ENCODE data around the gene XIRP2. TPM values are rescaled to one million over a fixed set of nuclear protein-coding genes. Genes with fewer than 3 reads are reported as not detected.
"Not testable (repeated sequence)": the region's sequence is repeated elsewhere in the genome, so short reads cannot be mapped to it uniquely, and the experiment has no call there.

The XIRP2 gene
- total RNA-seq, 1 experiment from 2014 or later, result 1.6 TPM

DNA sequence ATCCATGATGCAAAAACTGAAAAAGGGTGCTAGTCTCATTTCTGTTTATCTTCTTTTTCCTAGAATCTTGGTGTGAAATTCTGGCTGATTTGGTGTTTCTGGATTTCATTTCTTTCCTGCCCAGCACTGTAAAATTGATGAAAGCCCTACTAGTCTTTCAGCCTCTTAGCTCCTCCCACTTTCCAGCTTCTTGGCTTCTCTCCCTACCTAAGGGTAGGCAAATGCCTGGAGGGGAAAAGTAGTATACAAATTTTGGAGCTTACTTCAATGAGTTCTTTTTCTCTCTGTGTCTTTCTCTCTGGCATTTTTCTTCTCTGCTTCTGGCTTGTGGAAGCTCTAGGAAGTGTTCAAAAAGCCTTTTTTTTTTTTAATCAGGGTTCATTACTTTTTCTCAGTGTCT is 160.5 kb downstream of the XIRP2 start:
- DNase-seq (ENCODE audit: low spot score), result no peak

DNA sequence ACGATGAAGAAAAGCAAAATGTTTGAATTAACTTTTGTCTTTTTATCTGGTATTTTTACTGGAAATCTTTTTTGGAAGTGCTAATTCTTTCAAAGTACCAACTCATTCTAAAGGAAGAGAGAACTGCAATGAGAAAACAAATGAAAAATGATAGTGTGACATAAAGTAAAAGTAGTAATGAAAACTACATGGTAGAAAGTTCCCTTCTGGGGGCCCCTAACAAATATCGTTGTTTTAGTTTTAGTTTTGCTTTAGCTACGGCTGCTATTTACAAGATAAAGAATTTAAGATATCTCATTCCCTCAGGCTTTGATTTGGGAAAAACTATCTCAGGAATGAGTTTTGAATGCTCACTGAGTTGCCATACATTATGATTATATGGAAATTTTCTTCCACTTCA is 161.4 kb downstream of the XIRP2 start:
- DNase-seq (ENCODE audit: low spot score), result no peak

DNA sequence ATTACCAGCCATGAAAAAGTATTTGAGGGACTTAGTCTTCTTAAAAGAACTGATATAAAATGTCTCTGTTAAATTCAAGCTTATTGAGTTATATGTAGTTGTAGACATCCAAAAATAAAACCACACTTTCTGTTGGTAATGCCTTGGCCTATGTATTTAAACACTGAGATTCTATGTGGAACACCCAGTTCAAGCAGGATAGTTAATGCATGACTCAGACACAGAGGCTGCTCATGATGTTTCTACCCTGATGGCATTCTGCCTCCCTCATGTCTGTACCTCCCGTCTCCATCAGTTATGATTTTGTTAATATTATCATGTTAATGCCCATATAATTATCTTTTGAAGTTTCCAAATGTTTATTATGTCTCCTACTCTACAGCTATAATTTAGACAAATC is 164.5 kb downstream of the XIRP2 start:
- DNase-seq (ENCODE audit: low spot score), result peak; percentile 69

DNA sequence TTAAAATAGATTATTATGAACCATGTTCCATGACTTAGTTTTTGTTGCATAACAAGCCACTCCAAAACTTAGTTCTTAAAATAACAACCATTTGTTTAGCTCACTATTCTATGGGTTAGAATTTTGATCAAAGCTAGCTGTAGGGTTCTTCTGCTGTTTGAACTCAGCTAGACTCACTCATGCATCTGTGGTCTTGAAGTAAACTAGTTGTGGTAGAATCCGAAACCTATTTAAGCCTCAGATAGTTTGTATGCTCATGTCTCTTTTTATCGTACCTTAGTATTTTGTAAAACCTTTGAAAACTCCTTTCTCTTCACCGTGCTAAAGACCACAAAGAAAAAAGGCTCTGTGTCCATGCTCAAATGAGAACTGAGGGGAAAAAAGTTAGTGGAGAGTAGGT is 166.6 kb downstream of the XIRP2 start:
- DNase-seq (ENCODE audit: low spot score), result no peak

DNA sequence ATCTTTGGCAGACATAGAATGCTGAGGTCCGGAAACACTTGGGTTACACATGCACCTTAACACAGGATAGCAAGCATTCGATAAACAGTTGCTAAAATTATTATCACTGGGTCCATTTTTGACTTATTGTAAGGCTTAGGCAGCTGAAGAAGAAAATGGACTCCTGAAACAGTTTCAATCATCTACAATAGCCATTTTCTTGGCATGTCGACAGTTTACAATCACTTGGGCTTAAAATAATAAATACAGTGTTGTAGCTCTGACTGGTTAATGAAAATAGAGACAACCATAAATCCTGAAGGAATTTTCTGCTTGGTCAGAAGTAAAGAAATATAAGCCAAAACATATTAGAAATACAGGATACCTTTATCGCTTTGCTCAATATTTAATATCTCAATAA is 169.2 kb downstream of the XIRP2 start:
- DNase-seq (ENCODE audit: low spot score), result no peak

DNA sequence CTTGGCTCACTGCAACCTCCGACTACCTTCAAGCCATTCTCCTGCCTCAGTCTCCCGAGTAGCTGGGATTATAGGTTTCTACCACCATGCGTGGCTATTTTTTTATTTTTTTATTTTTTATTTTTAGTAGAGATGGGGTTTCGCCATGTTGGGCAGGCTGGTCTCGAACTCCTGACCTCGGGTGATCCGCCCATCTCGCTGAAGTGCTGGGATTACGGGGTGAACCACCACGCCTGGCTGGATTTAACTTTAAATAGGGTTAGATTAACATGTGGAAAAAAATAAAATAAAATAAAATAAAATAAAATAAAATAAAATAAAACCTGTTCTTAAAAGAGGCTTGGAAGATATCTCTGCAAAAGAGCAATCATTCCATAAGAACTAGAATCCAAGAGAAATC is 170.9 kb downstream of the XIRP2 start:
- no peak for DNase-seq (ENCODE audit: low spot score)

DNA sequence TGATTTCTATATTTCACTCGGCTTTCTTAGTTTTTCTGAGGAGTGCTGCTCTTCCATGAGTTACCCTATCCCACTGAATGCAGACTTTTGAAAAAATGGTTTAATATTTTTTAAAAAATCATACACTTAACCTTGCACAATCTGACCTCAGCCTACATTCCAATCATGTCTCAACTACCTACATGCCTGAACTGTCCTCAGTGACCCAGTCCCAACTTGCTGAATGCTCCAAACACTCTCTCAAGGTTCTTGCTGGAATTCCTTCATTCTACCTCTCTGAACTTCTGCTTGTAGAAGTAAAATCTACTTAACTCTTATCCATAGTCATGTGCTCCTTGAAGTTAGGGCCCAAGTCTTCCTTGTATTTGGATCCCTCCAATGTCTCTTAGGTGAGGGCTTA is 181.6 kb downstream of the XIRP2 start:
- no peak for DNase-seq (ENCODE audit: low spot score)

DNA sequence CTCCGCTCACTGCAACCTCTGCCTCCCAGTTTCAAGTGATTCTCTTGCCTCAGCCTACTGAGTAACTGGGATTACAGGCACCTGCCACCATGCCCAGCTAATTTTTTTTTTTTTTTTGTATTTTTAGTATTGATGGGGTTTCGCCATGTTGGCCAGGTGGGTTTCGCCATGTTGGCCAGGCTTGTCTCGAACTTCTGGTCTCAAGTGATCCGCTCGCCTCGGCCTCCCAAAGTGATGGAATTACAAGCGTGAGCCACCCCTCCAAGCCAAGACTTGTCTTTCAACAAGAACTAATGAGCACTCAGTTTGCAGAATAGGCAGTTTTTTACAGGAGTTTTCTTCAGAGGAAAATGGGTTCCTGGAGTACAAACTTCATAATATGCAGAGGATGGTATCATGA is 187.4 kb downstream of the XIRP2 start:
- not testable (repeated sequence) for DNase-seq (ENCODE audit: low spot score)

DNA sequence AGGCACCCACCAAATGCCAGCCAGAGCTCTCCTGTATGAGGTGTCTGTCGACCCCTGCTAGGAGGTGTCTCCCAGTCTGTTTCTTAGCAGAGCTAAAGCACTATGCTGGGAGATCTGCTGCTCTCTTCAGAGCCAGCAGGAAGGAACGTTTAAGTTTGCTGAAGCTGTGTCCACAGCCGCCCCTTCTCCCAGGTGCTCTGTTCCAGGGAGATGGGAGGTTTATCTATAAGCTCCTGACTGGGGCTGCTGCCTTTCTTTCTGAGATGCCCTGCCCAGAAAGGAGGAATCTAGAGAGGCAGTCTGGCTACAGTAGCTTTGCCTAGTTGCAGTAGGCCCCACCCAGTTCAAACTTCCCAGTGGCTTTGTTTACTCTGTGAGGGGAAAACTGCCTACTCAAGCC is 210.7 kb downstream of the XIRP2 start:
- not testable (repeated sequence) for DNase-seq (ENCODE audit: low spot score)

DNA sequence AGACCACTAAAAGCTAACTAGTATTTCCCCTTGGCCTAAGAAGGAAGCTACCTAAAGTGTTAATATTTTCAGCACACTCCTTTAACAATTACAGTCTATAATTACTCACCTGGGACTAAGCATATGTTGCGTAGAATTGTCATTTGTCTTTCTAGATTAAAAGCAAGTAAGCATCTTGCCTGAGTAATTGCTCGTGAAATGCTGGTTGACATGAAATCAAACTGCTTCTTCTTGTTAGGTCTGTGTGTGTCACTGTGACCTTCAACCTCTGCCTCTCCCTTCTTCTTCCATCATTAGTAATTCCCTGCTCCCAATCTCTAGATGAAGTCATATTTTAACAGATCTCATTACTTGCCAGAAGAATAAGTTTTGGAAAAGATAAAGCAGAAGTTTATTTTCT is 212.2 kb downstream of the XIRP2 start:
- DNase-seq (ENCODE audit: low spot score), result no peak

DNA sequence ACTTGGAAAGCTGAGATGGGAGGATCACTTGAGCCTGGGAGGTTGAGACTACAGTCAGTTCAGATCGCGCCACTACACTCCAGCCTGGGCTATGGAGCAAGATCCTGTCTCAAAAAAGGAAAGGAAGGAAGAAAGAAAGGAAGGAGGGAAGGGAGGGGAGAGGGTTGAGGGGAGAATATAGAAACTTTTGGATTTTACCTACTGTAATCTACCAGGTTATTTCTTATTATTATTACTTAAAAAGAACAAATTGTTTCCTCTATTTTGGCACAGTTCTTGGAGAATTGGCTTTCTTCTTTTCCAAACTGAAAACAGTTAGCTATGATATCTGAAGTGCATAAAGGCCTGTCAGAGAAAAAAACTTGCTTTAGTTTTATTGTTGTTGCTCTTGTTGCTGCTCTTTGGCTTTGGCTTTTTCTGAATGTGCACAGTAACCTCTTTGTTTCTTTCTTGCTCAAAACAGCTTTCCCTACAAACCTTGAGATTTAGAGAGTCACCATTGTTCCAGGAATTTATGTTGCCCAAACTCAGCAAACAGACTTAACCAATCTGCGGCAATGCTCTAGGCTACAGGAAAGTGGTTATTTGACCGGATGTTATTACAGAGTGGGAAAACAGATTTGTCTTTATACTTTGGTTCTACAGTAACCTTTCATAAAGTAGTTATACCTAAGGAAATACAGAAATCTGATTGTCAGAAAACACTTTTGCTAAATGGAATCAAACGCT is 214.9 kb downstream of the XIRP2 start:
- no peak for DNase-seq (ENCODE audit: low spot score)

DNA sequence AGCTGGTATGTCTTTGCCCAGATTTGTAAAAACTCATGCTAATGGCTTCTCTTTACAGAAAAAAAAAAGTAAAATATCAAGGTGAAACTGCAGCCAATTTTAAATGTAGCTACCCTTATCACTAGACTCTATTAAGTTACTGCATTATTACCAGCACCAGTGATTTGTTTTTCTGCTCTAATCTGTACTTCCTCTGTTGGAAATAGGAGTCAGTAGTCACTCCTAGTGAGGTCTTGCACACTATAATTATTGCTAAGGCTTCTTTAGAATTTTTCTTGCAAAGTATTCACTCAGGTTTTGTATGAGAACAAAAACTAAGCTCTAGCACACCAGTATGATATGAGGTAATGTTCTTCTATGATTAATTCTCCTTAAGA is 215.5 kb downstream of the XIRP2 start:
- DNase-seq (ENCODE audit: low spot score), result no peak

DNA sequence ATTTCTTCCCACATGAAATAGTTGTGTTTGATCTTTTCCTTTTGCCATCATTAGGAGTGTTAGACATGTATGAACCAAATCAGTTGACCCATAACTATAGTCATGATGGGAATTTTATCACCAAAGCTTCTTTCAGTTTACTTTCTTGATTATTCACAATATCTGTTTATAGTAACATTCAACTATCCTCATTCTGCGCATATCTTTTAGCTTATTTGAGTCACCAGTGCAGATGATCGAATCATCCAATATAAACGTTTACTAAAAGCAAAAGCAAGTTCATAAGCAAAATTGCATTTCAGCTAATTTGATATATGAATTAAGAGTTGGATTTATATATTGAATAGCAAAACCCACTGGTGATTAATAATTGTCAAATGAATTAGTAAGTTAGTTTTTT is 216.4 kb downstream of the XIRP2 start:
- no peak for DNase-seq (ENCODE audit: low spot score)

DNA sequence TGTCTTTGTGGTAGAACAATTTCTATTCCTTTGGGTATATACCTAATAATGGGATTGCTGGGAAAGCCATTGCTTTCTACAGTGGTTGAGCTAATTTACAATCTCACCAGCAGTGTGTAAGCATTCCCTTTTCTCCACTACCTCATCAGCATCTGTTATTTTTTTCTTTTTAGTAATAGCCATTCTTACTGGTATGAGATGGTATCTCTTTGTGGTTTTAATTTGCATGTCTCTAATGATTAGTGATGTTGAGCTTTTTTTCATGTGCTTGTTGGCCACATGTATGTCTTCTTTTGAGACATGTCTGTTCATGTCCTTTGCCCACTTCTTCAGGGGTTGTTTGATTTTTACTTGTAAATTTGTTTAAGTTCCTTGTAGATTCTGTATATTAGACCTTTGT is 221.4 kb downstream of the XIRP2 start:
- not testable (repeated sequence) for DNase-seq (ENCODE audit: low spot score)

DNA sequence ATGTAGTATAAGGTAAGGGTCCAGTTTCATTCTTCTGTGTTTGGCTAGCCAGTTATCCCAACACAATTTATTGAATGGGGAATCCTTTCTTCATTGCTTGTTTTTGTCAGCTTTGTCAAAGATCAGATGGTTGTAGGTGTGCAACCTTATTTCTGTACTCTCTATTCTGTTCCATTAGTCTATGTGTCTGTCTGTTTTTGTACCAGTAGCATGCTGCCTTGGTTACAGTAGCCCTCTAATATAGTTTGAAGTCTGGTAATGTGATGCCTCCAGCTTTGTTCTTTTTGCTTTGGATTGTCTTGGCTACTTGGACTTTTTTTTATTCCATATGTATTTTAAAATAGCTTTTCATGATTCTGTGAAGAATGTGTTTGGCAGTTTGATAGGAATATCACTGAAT is 222.1 kb downstream of the XIRP2 start:
- DNase-seq (ENCODE audit: low spot score), result no peak

DNA sequence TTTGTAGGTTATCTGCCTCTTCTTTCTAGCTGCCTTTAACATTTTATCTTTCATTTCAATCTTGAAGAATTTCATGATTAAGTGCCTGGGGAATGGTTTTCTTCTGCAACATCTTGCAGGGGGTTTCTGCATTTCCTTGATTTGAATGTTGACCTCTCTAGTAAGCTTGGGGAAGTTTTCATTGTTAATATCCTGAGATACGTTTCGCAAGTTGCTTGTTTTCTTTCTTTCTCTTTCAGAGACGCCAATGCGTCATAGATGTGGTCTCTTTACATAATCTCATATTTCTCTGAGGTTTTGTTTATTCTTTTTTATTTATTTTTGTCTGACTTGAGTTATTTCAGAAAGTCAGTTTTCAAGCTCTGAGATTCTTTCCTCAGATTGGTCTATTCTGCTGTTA is 225.7 kb downstream of the XIRP2 start:
- DNase-seq (ENCODE audit: low spot score), result no peak

DNA sequence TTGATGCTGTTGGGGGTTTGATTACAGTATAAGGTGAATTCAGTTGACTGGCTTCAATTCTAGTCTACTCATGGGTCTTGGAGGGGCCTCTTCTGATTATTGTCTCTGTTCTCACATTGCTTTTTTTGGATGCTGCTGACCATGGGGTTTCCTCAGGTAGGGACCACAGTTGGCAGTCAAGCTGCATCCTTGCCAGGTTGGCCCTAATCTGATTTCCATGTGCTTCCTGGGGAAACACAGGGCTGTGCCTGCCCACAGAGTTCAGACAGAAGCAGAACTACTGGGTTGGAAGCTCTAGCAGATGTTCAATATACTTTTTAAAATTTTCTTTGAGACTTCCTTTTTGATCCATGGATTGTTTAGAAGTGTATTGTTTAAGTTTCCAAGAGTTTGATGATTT is 227.3 kb downstream of the XIRP2 start:
- DNase-seq (ENCODE audit: low spot score), result no peak

DNA sequence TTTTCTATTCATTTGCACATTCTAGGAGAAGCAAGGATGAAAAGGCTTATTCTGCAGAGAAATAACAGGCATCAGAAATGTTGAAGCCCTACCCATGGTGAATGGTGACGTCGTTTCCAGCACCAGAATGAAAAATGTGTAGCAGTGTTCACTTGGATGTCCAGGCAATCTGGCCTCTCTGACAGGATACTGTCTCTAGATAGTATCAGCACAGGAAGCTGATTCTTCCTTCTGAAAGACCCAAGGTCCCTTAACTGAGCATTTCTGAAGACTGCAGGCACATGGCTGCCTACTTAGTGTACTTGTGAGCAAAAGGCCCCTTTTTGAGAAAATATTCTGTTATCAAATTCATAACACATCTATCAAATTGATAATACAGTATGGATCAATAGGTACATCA is 234.1 kb downstream of the XIRP2 start:
- DNase-seq (ENCODE audit: low spot score), result no peak

DNA sequence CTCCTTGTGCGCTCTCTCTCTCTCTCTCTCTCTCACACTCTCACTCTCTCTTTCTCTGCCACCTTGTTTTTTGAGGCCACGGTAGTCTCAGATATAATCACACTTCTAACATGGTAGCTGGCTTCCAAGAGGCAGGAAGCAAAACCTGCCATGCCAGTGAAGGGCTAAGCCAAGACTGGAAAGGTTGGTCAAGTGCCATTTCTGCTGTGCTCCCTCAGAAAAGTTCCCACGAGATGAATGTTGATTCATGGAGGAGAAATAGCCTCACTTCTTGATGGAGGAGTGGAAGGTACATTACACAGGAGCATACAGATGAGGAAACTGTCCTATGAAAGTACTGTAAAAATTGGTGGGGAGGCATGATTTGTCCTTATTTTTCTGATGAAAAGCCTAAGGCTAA is 237.9 kb downstream of the XIRP2 start:
- no peak for DNase-seq (ENCODE audit: low spot score)

DNA sequence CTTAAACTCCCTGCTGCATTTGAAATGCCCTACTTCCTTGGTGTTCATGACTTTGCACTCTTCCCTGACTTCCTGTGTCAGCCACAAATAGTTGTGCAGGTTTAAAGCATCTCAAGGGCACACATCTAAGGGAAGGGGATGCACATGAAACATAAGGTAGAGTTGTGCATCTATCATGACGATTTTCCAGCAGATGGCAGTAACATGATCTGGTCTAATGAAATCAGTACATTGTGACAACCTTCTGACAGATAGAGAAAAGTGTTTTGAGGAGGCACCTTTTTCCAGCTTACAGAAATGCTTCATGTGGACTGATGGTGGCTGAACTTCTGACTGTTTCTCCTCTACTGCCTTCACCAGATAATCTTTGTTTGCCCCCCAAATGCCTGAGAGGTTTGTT is 238.9 kb downstream of the XIRP2 start:
- peak; percentile 60 for DNase-seq (ENCODE audit: low spot score)

DNA sequence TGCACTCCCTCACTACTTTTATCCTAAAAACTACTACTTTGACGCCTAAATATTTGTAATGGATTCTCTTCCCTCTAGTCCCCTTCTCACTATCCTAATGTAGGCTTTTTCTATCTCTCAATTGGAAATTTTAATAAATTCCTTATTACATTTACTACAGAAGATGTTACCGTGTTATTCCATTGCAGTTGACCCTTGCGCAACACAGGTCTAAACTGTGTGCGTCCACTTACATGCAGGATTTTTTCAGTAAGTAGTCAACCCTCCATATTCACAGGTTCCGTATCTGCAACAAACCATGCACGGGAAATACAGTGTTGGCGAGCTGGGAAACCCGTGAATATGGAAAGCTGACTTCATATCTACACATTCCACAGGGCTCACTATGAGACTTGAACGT is 239.8 kb downstream of the XIRP2 start:
- DNase-seq (ENCODE audit: low spot score), result no peak

DNA sequence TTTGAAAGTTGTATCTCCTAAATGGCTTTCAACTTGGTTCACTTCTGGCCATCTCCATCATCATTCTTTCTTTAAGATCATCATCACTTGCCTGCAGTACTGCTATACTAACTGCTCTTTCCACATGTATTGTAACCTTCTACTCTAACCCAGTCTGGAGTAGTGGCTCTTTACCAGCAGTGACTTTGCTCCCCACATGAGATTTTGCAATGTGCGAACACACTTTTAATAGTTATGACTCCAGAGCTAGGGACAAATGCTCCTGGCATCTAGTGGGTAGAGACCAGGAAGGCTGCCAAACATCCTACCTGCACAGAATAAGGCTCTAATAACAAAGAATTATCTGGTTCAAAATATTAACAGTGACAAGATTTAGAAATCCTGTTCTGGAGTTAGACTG is 243.8 kb downstream of the XIRP2 start:
- no peak for DNase-seq (ENCODE audit: low spot score)

DNA sequence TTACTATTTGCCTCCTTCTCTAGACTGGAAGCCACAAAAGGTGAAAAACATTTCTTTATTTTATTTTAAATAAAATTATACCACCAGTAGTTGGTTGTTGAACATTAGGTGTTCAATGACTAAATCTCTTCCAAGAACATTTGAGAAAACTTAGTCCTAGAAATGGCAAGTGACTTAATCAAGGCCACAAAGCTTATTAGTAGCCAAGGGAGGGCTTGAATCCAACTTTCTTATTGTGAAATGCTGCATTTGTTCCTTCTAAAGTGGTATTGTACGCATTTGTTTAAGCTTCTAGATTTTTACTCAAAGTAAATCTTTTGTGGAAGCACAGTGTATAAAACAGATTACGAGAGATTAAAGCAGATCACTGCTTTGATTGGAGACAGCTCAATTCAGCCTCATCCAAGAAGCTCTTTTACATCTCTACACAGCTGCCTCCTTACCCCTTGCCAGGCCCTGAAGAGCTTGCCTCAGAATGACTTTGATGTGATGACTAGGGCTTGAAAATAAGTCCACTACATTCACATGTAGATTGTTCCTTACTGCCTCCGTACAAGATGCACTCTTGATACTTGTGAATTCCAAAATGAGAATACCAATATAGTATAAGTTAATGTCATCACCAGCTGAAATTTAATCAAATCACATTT is 244.8 kb downstream of the XIRP2 start:
- DNase-seq (ENCODE audit: low spot score), result no peak

DNA sequence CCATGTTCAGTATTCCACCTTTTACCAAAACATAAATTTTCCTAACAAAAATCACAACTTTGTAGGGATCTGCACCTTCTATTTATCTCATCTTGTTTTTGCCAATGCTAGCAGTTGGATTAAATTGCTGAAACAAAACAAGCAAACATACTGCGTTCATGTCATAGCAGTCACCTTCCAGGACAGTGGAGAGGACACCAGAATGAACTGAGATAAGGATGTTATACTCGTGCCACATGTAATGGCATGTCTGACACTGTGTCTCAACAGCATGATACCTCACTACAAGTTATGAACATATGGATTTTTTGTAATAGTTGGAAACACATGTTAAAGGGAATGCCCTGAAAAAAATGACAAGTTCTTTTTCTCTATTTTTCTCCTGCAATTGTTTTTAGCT is 245.3 kb downstream of the XIRP2 start:
- no peak for DNase-seq (ENCODE audit: low spot score)
